NT2/D1 (cell line): ENCODE data around the gene KRT10.

Experiments
- SUZ12 ChIP-seq: IDR thresholded peaks from 2 replicates; pipeline ENCODE4 v1.6.1; 2011; ENCODE audit not compliant: insufficient read length, insufficient read depth; ENCODE audit errors: extremely low read depth
- YY1 ChIP-seq: IDR thresholded peaks from 2 replicates; pipeline ENCODE4 v1.6.1; 2011; ENCODE audit not compliant: insufficient read length, insufficient read depth

DNA sequence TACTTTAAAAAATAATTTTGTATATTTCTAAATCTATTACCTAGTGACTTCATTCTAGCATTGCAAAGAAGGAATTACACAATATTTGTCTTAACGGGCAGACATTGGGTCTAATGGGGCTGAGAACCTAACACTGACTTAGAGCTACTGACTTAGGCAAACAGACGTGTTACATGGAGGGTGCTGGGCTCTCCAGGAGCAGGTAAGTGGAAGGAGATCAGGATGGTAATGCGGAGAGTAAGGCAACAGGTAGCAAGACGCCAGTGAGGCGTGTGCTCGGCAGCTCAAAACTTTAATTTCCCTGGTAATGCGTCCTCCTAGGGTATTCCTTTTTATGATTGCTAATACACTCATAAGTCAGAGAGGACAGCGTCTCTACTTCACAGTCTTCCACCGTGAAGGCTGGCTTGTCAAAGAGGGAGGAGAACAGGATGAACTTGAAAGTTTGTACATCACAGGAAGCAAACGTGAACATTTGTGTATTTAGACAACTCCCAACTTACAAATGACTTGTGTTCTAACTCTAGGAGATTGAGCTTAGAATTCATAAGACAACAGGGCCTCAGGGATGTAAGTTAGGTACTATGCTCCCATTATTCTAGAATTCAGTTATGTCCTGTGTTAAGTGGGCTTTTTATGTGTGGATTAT lies 27.3 kb downstream of the KRT10 start:
- TF ChIP-seq YY1 (no peak), SUZ12 (no peak)
